Heart left ventricle (tissue), 13 donors: Measurements from ENCODE around the gene C11orf58.

Source experiments
- CTCF ChIP-seq, 12 donors: fragments of 200-600 bp; sonication (generic) in 4 of 12; IDR thresholded peaks; one replicate each; pipeline versions ENCODE4 v1.5.0 to v1.8.0; 2018 to 2022; ENCODE audit warnings: antibody characterized with exemption in 12 of 12, mild to moderate bottlenecking in 5 of 12
- POLR2A ChIP-seq, 2 donors: fragments of 450-650 bp; IDR thresholded peaks; one replicate each; pipeline ENCODE4 v1.6.1; 2017; ENCODE audit warnings: antibody characterized with exemption in 2 of 2, mild to moderate bottlenecking in 2 of 2, moderate library complexity in 2 of 2
- donor health status: ischemic (EF 13 %, LVEDD 7.1; RV severe dilation, severe dysfunction).
- donor health status: DM: no; HTN: yes; CAD: no.
- donor health status: DM: no; HTN: no; CAD: no.
- donor health status: ischemic (EF 25% LVEDD 6.9; RV normal size, moderate dysfunction).
- donor health status: ischemic (EF 25% LVEDD 5.7; RV mildly dilated, moderate dysfunction).
- donor health status: ischemic (EF 35%, LVEDD 5.7; RV mildly dilated, moderate dysfunction).
- donor health status: nonischemic (EF 11% LVEDD 7.7; RV severe dilation, severe dysfunction).
- donor health status: DM: yes; HTN: yes; CAD: no.
- donor health status: PGD.
- donor health status: ischemic (EF 29% LVEDD 5.4; RV normal size, mild dysfunction).
- donor health status: nonischemic (EF 23%, LVEDD 6.1; RV moderate dilation, normal function).

- TF ChIP-seq POLR2A (IDR thresholded peaks at IDR 0.05), result no peak
- peak; percentile 95 to 100 (median 98) for TF ChIP-seq CTCF (IDR thresholded peaks at IDR 0.05)
These were observed 50.0 kb downstream of the C11orf58 start for GRCh38 chr11:16788141-16789062.
